ENCODE results near the gene TPP2.

GRCh38 chr13:102610296-102610895 is 13.6 kb downstream of the TPP2 start:
- TF ChIP-seq CTCF (IDR thresholded peaks at IDR 0.05), result no peak
- no peak for TF ChIP-seq POLR2A (IDR thresholded peaks at IDR 0.05)
